B cell (primary cell): Measurements from ENCODE around the gene GNB1. TPM values are rescaled to one million over a fixed set of nuclear protein-coding genes. Genes with fewer than 3 reads are reported as not detected.
A peak's percentile ranks its signal among the peaks of the same experiment; 100 is the strongest.

Source experiments
- ATAC-seq: fragments of 200-7000 bp; cut with Tn5 transposase; one replicate; pipeline ENCODE4 v1.10.0; 2021; ENCODE audit warnings: low read depth, mild to moderate bottlenecking, moderate number of reproducible peaks, moderate library complexity
- CTCF ChIA-PET: fragments of 350-600 bp; sonication (Branson Sonifier 250); formaldehyde crosslinking; loops from one replicate; lab custom pipeline; 2021; ENCODE audit warnings: antibody characterized with exemption, inconsistent platforms; lab: Charles Lee
- POLR2A ChIA-PET: fragments of 350-600 bp; sonication (Branson Sonifier 250); formaldehyde crosslinking; loops from one replicate; lab custom pipeline; 2021; ENCODE audit warnings: antibody characterized with exemption; lab: Charles Lee
- DNase-seq: peaks from one replicate; pipeline ENCODE4 v3.0.0; 2013
- H2AFZ ChIP-seq: 2 replicates; pipeline ENCODE4 v1.6.1; 2012; ENCODE audit warnings: mild to moderate bottlenecking, low read depth, low read length; ENCODE audit not compliant: insufficient read depth, poor library complexity, severe bottlenecking
- H3K27ac ChIP-seq, 2 donors: 1 replicate in 1 of 2; 2 replicates in 1 of 2; pipeline ENCODE4 v1.5.1; 2012 to 2013; ENCODE audit warnings: low read length in 2 of 2, mild to moderate bottlenecking in 2 of 2, moderate library complexity in 1 of 2
- H3K27me3 ChIP-seq, 4 experiments: fragments of 200-600 bp in 1 of 4; sonication (generic) in 1 of 4; replicated peaks in 1 of 4; 1 replicate in 2 of 4; 2 replicates in 2 of 4; pipeline versions ENCODE4 v1.6.1 to v1.7.0; 2013 to 2016; ENCODE audit warnings: low read length in 3 of 4, mild to moderate bottlenecking in 2 of 4, mixed read lengths in 1 of 4, moderate library complexity in 1 of 4; ENCODE audit not compliant: insufficient read depth in 4 of 4, control insufficient read depth in 3 of 4; ENCODE audit errors: control extremely low read depth in 1 of 4
- H3K36me3 ChIP-seq, 2 experiments: replicated peaks in 1 of 2; 1 replicate in 1 of 2; 2 replicates in 1 of 2; pipeline versions ENCODE4 v1.6.1 to v1.7.1; 2013; ENCODE audit warnings: low read length in 1 of 2; ENCODE audit not compliant: insufficient read depth in 2 of 2, control insufficient read depth in 1 of 2; ENCODE audit errors: control extremely low read depth in 1 of 2, extremely low read depth in 1 of 2
- H3K4me1 ChIP-seq, 2 donors: fragments of 200-600 bp in 1 of 2; sonication (generic) in 1 of 2; 1 replicate in 1 of 2; 2 replicates in 1 of 2; pipeline versions ENCODE4 v1.5.1 to v1.6.1; 2013 to 2017; ENCODE audit warnings: low read length in 2 of 2; ENCODE audit not compliant: control insufficient read depth in 2 of 2, insufficient read depth in 2 of 2
- H3K4me2 ChIP-seq: replicated peaks from 2 replicates; pipeline ENCODE3; 2012; ENCODE audit warnings: mild to moderate bottlenecking, low read depth, low read length; ENCODE audit not compliant: poor library complexity, severe bottlenecking
- H3K4me3 ChIP-seq, 5 experiments: fragments of 200-600 bp in 1 of 5; sonication (generic) in 1 of 5; 1 replicate in 3 of 5; 2 replicates in 2 of 5; pipeline versions ENCODE4 v1.5.1 to v1.7.0; 2011 to 2016; ENCODE audit warnings: low read length in 4 of 5, mild to moderate bottlenecking in 4 of 5, low read depth in 2 of 5, control low read depth in 1 of 5, moderate library complexity in 1 of 5; ENCODE audit not compliant: insufficient read depth in 1 of 5; ENCODE audit errors: control extremely low read depth in 1 of 5, extremely low read depth in 1 of 5
- H3K79me2 ChIP-seq: fragments of 200-600 bp; sonication (generic); one replicate; pipeline ENCODE4 v1.6.0; 2016; ENCODE audit warnings: low read length; ENCODE audit not compliant: control insufficient read depth, insufficient read depth
- H3K9ac ChIP-seq: fragments of 200-600 bp; sonication (generic); 2 replicates; pipeline ENCODE4 v1.6.1; 2017; ENCODE audit warnings: mild to moderate bottlenecking, low read length, moderate library complexity
- H3K9me3 ChIP-seq, 3 donors: one replicate each; pipeline versions ENCODE4 v1.6.1 to v1.7.1; 2013; ENCODE audit warnings: low read length in 2 of 3; ENCODE audit not compliant: control insufficient read depth in 2 of 3, insufficient read depth in 1 of 3; ENCODE audit errors: control extremely low read depth in 1 of 3
- H4K20me1 ChIP-seq: 2 replicates; pipeline ENCODE4 v1.6.0; 2012; ENCODE audit warnings: mild to moderate bottlenecking, low read length; ENCODE audit not compliant: insufficient read depth, control insufficient read depth, poor library complexity, severe bottlenecking
- H3K27ac Mint-ChIP-seq: one replicate; pipeline ENCODE4 v1.8.0; 2021; ENCODE audit warnings: mixed read lengths
- H3K27me3 Mint-ChIP-seq: one replicate; pipeline ENCODE4 v1.8.0; 2021; ENCODE audit warnings: mixed read lengths
- H3K4me1 Mint-ChIP-seq: one replicate; pipeline ENCODE4 v1.8.0; 2021; ENCODE audit warnings: mixed read lengths
- H3K4me3 Mint-ChIP-seq: one replicate; pipeline ENCODE4 v1.8.0; 2021; ENCODE audit warnings: mixed read lengths
- H3K9me3 Mint-ChIP-seq: one replicate; pipeline ENCODE4 v1.8.0; 2022; ENCODE audit warnings: mixed read lengths; ENCODE audit not compliant: insufficient read depth
- CTCF ChIP-seq: fragments of 200-600 bp; IDR thresholded peaks from one replicate; pipeline ENCODE4 v1.8.0; 2022; ENCODE audit warnings: antibody characterized with exemption, mild to moderate bottlenecking
- EZH2 ChIP-seq: IDR thresholded peaks from 2 replicates; pipeline ENCODE4 v1.6.1; 2012; ENCODE audit warnings: borderline replicate concordance, low read depth, mild to moderate bottlenecking, moderate library complexity, low read length; ENCODE audit not compliant: insufficient read depth, poor library complexity, severe bottlenecking
- WGBS: methylation state at CpG from one replicate; pipeline ENCODE4 v1.1.5; 2013; ENCODE audit warnings: missing lambda C conversion rate; ENCODE audit not compliant: insufficient coverage; 5-methylcytosine and 5-hydroxymethylcytosine counted together
- intact Hi-C: fragments of 100-400 bp; cut with micrococcal nuclease; formaldehyde crosslinking; loops from one replicate; pipeline ENCODE4 v1.10.0; 2022
- polyA plus RNA-seq: library from polyadenylated mRNA; depleted of rRNA; stranded (reverse); fragments of >200 nt; gene quantifications from 2 replicates; pipeline ENCODE4 v1.2.3, GENCODE V29; 2012
- total RNA-seq, 2 donors: library from RNA; stranded (reverse); fragments of 120-200 nt in 1 of 2; gene quantifications; 1 replicate in 1 of 2; 2 replicates in 1 of 2; pipeline versions ENCODE4 v1.2.3 to v1.2.4, GENCODE V29; 2013 to 2022

The GNB1 gene
- total and polyA plus RNA-seq, 2 donors (not counting 1 experiment from before 2014, with no cell fraction given): 249 to 269 TPM

- Mint-ChIP-seq H3K9me3 (no peaks in the 10 kb centered on the region), H3K4me3 (no peak overlapping the region), H3K27ac (peak overlapping the region; percentile 37), H3K27me3 (no peaks in the 10 kb centered on the region), H3K4me1 (peaks cover 43% of the 10 kb centered on the region)
- ATAC-seq: no peak
- H2AFZ ChIP-seq: no peak overlapping the region
- WGBS: 96% methylated on average over 4 of the region's 6 CpGs
- no peaks in the 10 kb centered on the region for H4K20me1 ChIP-seq
- H3K4me2 ChIP-seq: no peak overlapping the region
- no peak overlapping the region for H3K9ac ChIP-seq
- H3K9me3 ChIP-seq: peaks cover 0 to 8% (median 0%) of the 10 kb centered on the region in 3 donors
- CTCF ChIA-PET: interaction anchor here (0.6 to 7.1 kb wide), 2 partner anchors 8 to 219 kb away, joined by 3 to 67 read pairs; no protein-coding TSS in a partner anchor
- no peak overlapping the region for H3K27ac ChIP-seq
- no peak for TF ChIP-seq EZH2
- no peak for TF ChIP-seq CTCF
- no peak overlapping the region for H3K4me3 ChIP-seq
- H3K27me3 ChIP-seq: no peaks in the 10 kb centered on the region
- peaks cover 32 to 53% of the 10 kb centered on the region in 2 donors for H3K4me1 ChIP-seq
- no peaks in the 10 kb centered on the region for H3K36me3 ChIP-seq
- intact Hi-C loops: no loop called here
- POLR2A ChIA-PET: interaction anchor here (0.9 to 2.1 kb wide), 2 partner anchors 37 to 119 kb away, joined by 3 to 8 read pairs; no protein-coding TSS in a partner anchor
- no peak for DNase-seq
- peaks cover 12% of the 10 kb centered on the region for H3K79me2 ChIP-seq
Observed at GRCh38 chr1:1898246-1898933, 7.5 kb upstream of the GNB1 start.
